ENCODE results near the gene PGAM1.
"Not testable (repeated sequence)": the region's sequence is repeated elsewhere in the genome, so short reads cannot be mapped to it uniquely, and the experiment has no call there.

Gene PGAM1

GRCh38 chr10:97407952-97408248 lies 18.1 kb upstream of the PGAM1 start:
- DNase-seq (ENCODE audit: low spot score): no peak

DNA sequence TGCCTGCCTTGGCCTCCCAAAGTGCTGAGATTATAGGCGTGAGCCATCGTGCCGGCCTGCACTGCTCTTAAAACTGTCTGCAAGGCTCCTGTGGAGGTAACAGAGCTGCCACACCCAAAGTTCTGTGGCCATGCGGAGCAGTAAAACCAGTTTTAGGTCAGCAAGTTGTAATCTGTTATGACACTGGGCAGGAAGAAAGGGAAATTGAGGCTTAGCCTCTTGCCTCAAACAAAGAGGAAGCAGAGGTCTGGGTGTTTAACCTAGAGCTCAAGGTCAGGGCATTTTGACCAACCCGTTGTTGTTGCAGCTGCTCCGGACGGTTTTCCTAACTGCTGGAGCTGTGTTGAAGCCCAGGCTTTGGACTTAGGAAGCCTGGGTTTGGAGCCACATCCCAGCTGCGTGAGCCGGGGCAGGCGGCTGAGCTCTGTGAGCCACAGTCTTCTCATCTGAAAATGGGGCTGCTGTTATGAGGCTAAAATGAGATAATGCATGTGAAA lies 17.4 kb upstream of the PGAM1 start:
- no peak for DNase-seq (ENCODE audit: low spot score)

DNA sequence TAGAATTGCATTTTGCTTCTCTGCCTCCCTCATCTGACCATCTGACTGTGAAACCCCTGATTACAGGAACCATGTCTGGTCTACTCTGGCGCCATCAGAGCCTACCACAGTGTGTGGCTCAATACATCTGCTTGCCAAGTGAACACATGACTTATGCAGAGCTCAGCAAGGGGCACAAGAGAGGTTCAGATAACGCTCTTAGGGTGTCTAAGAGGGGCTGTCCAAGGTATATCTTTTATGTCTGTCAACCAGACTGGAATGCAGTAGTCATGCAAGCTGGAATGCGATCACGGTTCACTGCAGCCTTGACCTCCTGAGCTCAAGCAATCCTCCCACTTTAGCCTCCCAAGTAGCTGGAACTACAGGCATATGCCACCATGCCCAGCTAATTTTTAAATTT lies 14.6 kb upstream of the PGAM1 start:
- DNase-seq (ENCODE audit: low spot score): no peak

DNA sequence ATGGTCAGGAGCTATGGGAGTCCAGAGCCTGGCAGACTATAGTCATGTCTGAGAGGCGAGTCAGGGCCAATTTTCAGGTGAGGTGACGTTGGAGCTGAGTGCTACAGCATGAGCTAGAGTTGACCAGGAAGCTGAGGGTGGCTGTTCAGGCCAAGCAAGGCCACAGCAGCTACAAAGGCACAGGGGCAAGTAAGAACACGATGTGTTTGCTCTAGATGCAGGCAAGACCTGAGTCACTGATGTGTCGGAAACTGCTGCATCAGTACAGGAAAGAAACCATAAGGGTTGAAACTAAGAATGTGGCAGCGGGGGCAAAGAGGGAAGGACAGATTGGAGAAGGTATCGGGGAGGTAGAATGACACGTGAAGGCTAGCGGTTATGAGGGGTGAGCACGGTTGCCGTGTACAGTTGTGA lies 13.1 kb upstream of the PGAM1 start:
- DNase-seq (ENCODE audit: low spot score): no peak

- DNase-seq (ENCODE audit: low spot score): no peak
Measured at GRCh38 chr10:97416565-97416964, 9.4 kb upstream of the PGAM1 start.

DNA sequence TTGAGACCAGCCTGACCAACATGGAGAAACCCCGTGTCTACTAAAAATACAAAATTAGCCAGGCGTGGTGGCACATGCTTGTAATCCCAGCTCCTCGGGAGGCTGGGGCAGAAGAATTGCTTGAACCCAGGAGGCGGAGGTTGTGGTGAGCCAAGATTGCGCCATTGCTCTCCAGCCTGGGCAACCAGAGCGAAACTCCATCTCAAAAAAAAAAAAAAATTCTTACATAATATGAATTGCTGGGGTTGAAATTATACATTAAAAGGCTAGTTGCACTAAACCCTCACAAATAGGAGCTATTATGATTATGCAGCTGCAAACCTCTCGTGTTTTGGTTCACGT lies 2.3 kb upstream of the PGAM1 start:
- DNase-seq (ENCODE audit: low spot score): not testable (repeated sequence)

DNA sequence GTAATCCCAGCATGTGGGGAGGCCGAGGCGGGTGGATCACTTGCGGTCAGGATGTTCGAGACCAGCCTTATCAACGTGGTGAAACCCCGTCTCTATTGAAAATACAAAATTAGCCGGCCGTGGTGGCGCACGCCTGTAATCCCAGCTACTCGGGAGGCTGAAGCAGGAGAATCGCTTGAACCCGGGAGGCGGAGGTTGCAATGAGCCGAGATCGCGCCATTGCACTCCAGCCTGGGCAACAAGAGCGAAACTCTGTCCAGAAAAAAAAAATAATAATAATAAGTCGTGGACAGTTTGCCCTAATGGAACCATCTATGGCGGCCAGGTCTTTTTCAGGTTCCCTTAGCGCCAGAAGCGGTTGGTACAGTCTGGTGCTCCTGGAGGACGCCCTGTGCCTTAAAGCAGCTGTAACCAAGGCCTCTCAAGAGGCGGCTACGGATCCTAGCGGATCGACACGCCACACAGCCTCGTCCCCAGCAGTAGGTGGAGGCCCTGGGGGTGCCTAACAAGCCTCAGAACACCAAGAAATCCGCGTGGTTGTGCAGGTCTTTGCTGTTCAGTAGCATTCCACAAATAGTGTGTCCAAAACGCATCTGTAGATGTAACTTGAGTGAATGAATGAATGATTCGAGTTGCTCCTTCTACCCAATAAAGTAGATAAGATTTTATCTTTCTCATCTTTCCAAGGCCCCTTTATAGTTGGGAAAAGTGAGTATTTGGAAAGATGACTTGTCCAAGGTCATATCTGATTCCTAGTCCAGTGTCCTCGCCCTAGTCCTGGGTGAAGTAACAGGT lies 982 bp downstream of the PGAM1 start:
- DNase-seq (ENCODE audit: low spot score): no peak

- DNase-seq (ENCODE audit: low spot score): no peak
Measured at GRCh38 chr10:97427571-97428179, 1.7 kb downstream of the PGAM1 start.

GRCh38 chr10:97428572-97428981 lies 2.6 kb downstream of the PGAM1 start:
- DNase-seq (ENCODE audit: low spot score): no peak

GRCh38 chr10:97434055-97434454 lies 8.1 kb downstream of the PGAM1 start:
- no peak for DNase-seq (ENCODE audit: low spot score)

DNA sequence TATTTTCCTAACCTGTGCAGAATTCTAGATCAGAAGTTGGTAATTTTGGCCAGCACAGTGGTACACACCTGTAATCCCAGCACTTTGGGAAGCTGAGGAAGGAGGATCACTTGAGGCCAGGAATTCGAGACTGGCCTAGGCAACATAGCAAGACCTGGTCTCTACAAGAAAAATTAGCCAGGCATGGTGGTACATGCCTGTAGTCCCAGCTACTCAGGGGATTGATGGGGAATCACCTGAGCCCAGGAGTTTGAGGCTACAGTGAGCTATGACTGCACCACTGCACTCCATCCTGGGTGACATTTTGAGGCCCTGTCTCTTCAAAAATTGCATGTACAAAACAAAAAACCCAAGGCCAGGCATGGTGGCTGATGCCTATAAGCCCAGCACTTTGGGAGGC lies 8.6 kb downstream of the PGAM1 start:
- DNase-seq (ENCODE audit: low spot score): no peak

GRCh38 chr10:97435211-97435610 lies 9.2 kb downstream of the PGAM1 start:
- no peak for DNase-seq (ENCODE audit: low spot score)

- no peak for DNase-seq (ENCODE audit: low spot score)
Measured at GRCh38 chr10:97442277-97442676, 16.3 kb downstream of the PGAM1 start.

- no peak for DNase-seq (ENCODE audit: low spot score)
Measured at GRCh38 chr10:97444212-97444611, 18.2 kb downstream of the PGAM1 start.

DNA sequence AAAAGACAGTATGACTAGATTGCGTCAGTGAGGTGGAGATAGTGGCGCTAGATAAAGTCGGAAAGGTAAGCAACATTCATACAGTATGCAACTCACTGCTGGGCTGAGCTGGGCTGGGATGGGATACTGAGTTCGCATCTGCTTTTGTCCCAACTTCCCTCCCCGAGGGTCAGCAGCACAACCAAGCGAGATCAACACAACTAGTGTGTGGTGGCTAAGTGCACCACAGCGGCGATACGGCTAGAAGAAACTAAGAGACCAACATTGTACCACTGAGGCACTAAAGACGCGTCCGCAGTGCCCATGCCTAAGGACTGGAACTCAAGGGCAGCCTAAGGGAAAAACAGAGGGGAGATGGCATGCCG lies 19.3 kb downstream of the PGAM1 start:
- no peak for DNase-seq (ENCODE audit: low spot score)

DNA sequence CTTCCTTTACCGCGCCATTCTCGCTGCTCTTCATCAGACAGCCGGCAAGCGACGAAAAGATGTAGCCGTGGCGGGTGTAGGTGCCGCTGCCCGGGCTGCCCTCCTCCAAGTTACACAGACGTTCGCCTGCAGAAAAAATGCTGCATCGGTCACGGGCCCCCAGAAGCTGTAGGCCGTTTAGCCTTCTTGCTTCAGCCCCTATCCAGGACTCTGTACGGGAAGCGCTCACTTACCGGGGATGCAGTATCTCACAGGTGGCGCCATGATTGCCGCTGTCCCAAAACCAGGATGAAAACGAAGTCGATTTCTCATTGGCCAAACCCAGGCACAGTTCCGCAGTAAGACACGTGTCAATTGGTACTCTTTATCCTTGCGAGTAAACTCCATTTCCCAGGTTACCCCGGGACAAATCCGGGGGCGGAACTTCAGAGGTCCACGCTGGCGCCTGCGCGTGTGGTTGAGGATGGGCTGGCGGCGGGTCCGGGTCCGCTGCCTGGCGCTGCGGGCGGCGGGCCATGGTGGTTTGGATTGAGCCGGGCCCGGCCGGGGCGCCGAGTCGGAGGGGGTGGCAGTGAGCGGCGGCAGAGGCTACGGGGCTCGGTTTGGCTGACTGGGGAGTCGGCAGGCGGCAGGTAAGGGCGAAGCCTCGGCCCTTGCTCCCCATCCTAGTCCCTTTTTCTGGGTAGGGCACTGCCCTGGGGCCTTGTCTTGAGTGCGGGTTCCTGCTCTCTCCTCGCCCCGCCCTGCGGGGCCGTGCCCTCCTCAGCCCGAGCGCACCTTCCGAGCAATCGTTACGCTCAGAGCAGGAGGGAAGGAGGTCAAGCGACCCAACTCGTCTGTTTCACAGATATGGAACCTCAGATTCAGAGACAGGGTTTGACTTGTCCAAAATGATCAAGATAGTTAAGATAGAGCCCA lies 20.0 kb downstream of the PGAM1 start, which contains the start of the genes EXOSC1 and ZDHHC16:
EXOSC1 (minus strand) TSS at position 285 of the 918 bp plus-strand sequence; CDS start at position 264, 21 bp downstream.
ZDHHC16 (plus strand) TSS at position 454 of the 918 bp plus-strand sequence. CDS start 5,501 bp downstream, outside the sequence.
- DNase-seq (ENCODE audit: low spot score): peak; percentile 97

DNA sequence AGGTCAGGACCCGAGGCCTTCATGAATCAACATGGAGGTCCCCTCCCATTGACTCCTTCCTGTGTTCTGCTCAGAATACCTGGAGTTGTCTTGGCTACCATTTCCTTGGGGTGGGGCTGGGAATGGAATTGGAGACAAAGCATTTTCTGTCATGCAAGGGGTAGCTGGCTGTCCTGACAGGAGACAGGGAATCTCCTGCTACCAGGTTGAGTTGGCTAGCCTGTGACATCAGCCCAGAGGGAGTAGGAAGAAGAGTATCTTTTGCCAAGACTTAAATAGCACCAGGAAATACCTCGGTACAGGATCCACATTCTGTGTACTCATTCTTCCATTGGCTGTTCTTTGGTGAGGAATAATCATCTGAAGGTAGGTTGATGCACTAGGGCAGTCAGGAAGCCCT lies 24.8 kb downstream of the PGAM1 start:
- DNase-seq (ENCODE audit: low spot score): no peak

DNA sequence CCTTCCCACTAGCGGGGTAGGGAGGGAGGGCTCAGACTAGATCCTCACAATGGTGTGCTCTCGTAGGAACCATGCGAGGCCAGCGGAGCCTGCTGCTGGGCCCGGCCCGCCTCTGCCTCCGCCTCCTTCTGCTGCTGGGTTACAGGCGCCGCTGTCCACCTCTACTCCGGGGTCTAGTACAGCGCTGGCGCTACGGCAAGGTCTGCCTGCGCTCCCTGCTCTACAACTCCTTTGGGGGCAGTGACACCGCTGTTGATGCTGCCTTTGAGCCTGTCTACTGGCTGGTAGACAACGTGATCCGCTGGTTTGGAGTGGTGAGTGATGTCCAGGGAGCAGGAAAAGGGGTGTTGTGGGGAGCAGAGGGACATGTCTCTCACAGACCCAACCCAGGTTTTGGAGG lies 25.6 kb downstream of the PGAM1 start:
- no peak for DNase-seq (ENCODE audit: low spot score)

DNA sequence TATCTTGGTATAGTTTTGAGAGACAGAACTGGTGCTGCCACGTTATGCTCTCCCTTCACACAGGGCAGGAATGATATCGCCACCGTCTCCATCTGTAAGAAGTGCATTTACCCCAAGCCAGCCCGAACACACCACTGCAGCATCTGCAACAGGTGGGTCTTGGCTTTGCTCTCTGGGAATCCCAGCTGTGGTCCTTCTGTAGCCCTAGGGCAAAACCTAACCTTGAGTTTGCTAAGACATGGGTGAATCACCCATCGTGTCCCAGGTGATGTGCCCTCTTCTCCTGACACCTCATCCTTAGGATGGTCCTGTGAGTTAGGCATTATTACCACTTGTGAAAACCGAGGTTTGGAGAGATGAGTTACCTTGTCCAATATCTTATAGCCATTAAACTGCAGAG lies 26.4 kb downstream of the PGAM1 start:
- no peak for DNase-seq (ENCODE audit: low spot score)

- no peak for DNase-seq (ENCODE audit: low spot score)
Measured at GRCh38 chr10:97454330-97455036, 28.5 kb downstream of the PGAM1 start.

GRCh38 chr10:97456034-97456685 lies 30.2 kb downstream of the PGAM1 start:
- no peak for DNase-seq (ENCODE audit: low spot score)
